HG02759 (cell line): ENCODE results near the gene COL6A3.
"Not testable (repeated sequence)": the region's sequence is repeated elsewhere in the genome, so short reads cannot be mapped to it uniquely, and the experiment has no call there.

Experiments used
- ATAC-seq: cut with Tn5 transposase; IDR thresholded peaks from one replicate; pipeline ENCODE4 v1.9.1; 2021; ENCODE audit warnings: mild to moderate bottlenecking, moderate library complexity; ENCODE audit not compliant: unreplicated experiment

The COL6A3 gene

GRCh38 chr2:237422309-237422708 lies 8.3 kb upstream of the COL6A3 start:
- no peak for ATAC-seq

- peak; percentile 50 for ATAC-seq
Observed at GRCh38 chr2:237421542-237422116, 7.7 kb upstream of the COL6A3 start.

GRCh38 chr2:237418300-237418699 lies 4.3 kb upstream of the COL6A3 start:
- ATAC-seq, result no peak

GRCh38 chr2:237412988-237413776 lies 782 bp downstream of the COL6A3 start:
- no peak for ATAC-seq

GRCh38 chr2:237412646-237412987 lies 1.3 kb downstream of the COL6A3 start:
- no peak for ATAC-seq

- ATAC-seq, result no peak
Observed at GRCh38 chr2:237411683-237412423, 2.1 kb downstream of the COL6A3 start.

GRCh38 chr2:237411092-237411601 lies 2.8 kb downstream of the COL6A3 start:
- no peak for ATAC-seq

- not testable (repeated sequence) for ATAC-seq
Observed at GRCh38 chr2:237409263-237409662, 4.7 kb downstream of the COL6A3 start.

- no peak for ATAC-seq
Observed at GRCh38 chr2:237408335-237409000, 5.5 kb downstream of the COL6A3 start.

- no peak for ATAC-seq
Observed at GRCh38 chr2:237407700-237408099, 6.3 kb downstream of the COL6A3 start.

- no peak for ATAC-seq
Observed at GRCh38 chr2:237406371-237406895, 7.5 kb downstream of the COL6A3 start.

GRCh38 chr2:237405605-237406004 lies 8.4 kb downstream of the COL6A3 start:
- no peak for ATAC-seq

GRCh38 chr2:237405006-237405559 lies 8.9 kb downstream of the COL6A3 start:
- no peak for ATAC-seq

- no peak for ATAC-seq
Observed at GRCh38 chr2:237404413-237404812, 9.6 kb downstream of the COL6A3 start.

GRCh38 chr2:237403024-237403882 lies 10.7 kb downstream of the COL6A3 start:
- no peak for ATAC-seq

GRCh38 chr2:237400199-237400598 lies 13.8 kb downstream of the COL6A3 start:
- ATAC-seq, result no peak

GRCh38 chr2:237397072-237397471 lies 16.9 kb downstream of the COL6A3 start:
- ATAC-seq, result no peak

GRCh38 chr2:237393523-237393922 lies 20.4 kb downstream of the COL6A3 start:
- no peak for ATAC-seq

GRCh38 chr2:237392186-237392585 lies 21.8 kb downstream of the COL6A3 start:
- ATAC-seq, result no peak

- ATAC-seq, result no peak
Observed at GRCh38 chr2:237391140-237391539, 22.8 kb downstream of the COL6A3 start.
